ENCODE results near the gene PTH2.
"Not testable (repeated sequence)": the region's sequence is repeated elsewhere in the genome, so short reads cannot be mapped to it uniquely, and the experiment has no call there.

PTH2 gene

GRCh38 chr19:49373174-49373573 lies 50.1 kb downstream of the PTH2 start:
- H3K27me3 ChIP-seq (ENCODE audit: control insufficient read depth, insufficient read depth, low read length); H3K9ac ChIP-seq (ENCODE audit: low read depth, low read length); H3K4me3 ChIP-seq (ENCODE audit: low read depth, low read length); H3K27ac ChIP-seq (ENCODE audit: low read depth, low read length); H3K36me3 ChIP-seq (ENCODE audit: control insufficient read depth, insufficient read depth, low read length); H3K4me1 ChIP-seq (ENCODE audit: control insufficient read depth, insufficient read depth, low read length): not testable (repeated sequence)
- H3K9me3 ChIP-seq (ENCODE audit: control insufficient read depth, insufficient read depth, low read length) = peaks cover 17% of the 10 kb centered on the region
